HG03045 (cell line): ENCODE measurements around the gene LCORL.
"Not testable (repeated sequence)": the region's sequence is repeated elsewhere in the genome, so short reads cannot be mapped to it uniquely, and the experiment has no call there.

Experiments
- ATAC-seq: cut with Tn5 transposase; IDR thresholded peaks from one replicate; pipeline ENCODE4 v1.9.1; 2021; ENCODE audit warnings: mild to moderate bottlenecking, moderate library complexity; ENCODE audit not compliant: unreplicated experiment

Gene LCORL

GRCh38 chr4:18021720-18022571, at the start of gene LCORL:
Gene LCORL (minus strand): TSS chr4:18021755. CDS start chr4:18021751, 4 bp downstream.
- peak; percentile 83 for ATAC-seq

- no peak for ATAC-seq
Observed at GRCh38 chr4:18069810-18070209, 48.3 kb upstream of the LCORL start.

GRCh38 chr4:18067031-18067430, 45.5 kb upstream of the LCORL start:
- no peak for ATAC-seq

GRCh38 chr4:18063079-18063478, 41.5 kb upstream of the LCORL start:
- ATAC-seq = no peak

GRCh38 chr4:18057821-18058533, 36.4 kb upstream of the LCORL start:
- peak; percentile 79 for ATAC-seq

GRCh38 chr4:18056030-18056429, 34.5 kb upstream of the LCORL start:
- ATAC-seq = no peak

- ATAC-seq = no peak
Observed at GRCh38 chr4:18052158-18052557, 30.6 kb upstream of the LCORL start.

GRCh38 chr4:18051281-18051680, 29.7 kb upstream of the LCORL start:
- ATAC-seq = no peak

- ATAC-seq = no peak
Observed at GRCh38 chr4:18050448-18050847, 28.9 kb upstream of the LCORL start.

GRCh38 chr4:18049446-18049845, 27.9 kb upstream of the LCORL start:
- no peak for ATAC-seq

GRCh38 chr4:18042754-18043153, 21.2 kb upstream of the LCORL start:
- no peak for ATAC-seq

GRCh38 chr4:18042012-18042411, 20.5 kb upstream of the LCORL start:
- ATAC-seq = no peak

GRCh38 chr4:18041114-18041513, 19.6 kb upstream of the LCORL start:
- ATAC-seq = no peak

- ATAC-seq = no peak
Observed at GRCh38 chr4:18039113-18039512, 17.6 kb upstream of the LCORL start.

GRCh38 chr4:18036369-18036768, 14.8 kb upstream of the LCORL start:
- not testable (repeated sequence) for ATAC-seq

- no peak for ATAC-seq
Observed at GRCh38 chr4:18034099-18034498, 12.5 kb upstream of the LCORL start.

GRCh38 chr4:18033111-18034085, 11.8 kb upstream of the LCORL start:
- no peak for ATAC-seq

- ATAC-seq = no peak
Observed at GRCh38 chr4:18025288-18025687, 3.7 kb upstream of the LCORL start.

- ATAC-seq = no peak
Observed at GRCh38 chr4:18022572-18023050, 1.1 kb upstream of the LCORL start.

GRCh38 chr4:18021470-18021719, 160 bp downstream of the LCORL start:
- ATAC-seq = peak; percentile 13
